ENCODE results near the gene PTPRH.

The PTPRH gene

DNA sequence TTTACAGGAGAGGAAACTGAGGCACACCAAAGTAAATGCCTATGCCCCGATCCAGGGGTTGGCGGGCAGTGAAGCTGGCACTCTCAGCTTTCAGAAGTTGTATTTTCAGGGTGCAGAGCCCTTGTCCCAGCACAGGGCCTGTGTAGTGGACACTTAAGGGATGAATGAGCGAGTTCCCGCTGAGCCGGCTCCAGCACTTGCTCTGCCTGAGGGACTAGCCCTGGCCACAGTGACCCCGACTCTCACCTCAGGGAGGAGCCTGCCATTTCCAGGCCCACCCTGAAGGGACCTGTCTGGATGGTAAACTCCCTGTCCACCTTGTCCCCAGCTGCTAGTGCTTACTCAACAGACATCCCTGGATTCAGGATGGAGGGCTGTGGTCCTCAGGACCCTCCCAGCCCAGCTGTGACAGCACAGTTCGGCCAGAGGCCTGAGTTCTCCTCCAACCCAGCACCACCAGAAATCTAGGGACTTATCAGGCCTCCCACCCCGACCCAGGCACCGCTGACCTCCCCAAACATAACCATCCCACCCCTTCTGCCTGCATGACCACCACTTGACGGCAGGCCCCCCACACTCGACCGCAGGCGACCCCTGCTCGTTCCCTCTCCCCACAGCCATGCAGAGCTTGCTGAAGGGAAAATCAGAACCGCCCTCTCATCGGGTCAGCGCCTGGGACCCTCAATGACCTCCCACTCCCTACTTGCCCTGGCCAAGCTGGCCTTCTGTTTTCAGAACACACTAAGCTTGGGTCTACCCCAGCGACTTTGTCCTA, 41.1 kb upstream of the PTPRH start:
- TF ChIP-seq, protein P1, sequence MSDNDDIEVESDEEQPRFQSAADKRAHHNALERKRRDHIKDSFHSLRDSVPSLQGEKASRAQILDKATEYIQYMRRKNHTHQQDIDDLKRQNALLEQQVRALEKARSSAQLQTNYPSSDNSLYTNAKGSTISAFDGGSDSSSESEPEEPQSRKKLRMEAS (IDR thresholded peaks at IDR 0.05), result no peak
- TF ChIP-seq TCF12 (IDR thresholded peaks at IDR 0.05; ENCODE audit: low read depth) (no peak), FOXM1 (IDR thresholded peaks at IDR 0.05; ENCODE audit: borderline replicate concordance, low read depth) (no peak)

DNA sequence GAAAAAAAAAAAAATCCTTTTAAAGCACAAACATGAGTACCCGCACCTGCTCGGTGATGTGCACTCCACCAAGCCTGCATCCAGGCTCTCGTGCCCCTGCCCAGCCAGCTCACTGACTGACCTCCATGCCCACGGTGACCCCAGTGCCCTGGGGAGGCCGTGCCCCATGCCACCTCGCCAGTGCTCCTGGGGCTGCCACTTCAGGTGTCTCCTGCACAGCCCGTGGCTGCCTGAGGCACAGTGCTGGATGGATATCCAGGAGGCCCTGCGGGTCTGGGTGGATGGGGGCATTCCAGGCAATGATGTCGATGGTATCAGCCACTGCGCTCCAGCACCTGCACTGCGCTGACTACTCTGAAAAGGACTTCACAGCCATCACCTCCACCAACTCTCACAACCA, 40.5 kb upstream of the PTPRH start:
- TF ChIP-seq CEBPB (IDR thresholded peaks at IDR 0.05) (no peak), FOXM1 (IDR thresholded peaks at IDR 0.05; ENCODE audit: borderline replicate concordance, low read depth) (no peak), TCF12 (IDR thresholded peaks at IDR 0.05; ENCODE audit: low read depth) (no peak), CREB1 (IDR thresholded peaks at IDR 0.05; ENCODE audit: low read depth) (no peak)
- TF ChIP-seq, protein P2, sequence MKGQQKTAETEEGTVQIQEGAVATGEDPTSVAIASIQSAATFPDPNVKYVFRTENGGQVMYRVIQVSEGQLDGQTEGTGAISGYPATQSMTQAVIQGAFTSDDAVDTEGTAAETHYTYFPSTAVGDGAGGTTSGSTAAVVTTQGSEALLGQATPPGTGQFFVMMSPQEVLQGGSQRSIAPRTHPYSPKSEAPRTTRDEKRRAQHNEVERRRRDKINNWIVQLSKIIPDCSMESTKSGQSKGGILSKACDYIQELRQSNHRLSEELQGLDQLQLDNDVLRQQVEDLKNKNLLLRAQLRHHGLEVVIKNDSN (IDR thresholded peaks at IDR 0.05), result no peak

DNA sequence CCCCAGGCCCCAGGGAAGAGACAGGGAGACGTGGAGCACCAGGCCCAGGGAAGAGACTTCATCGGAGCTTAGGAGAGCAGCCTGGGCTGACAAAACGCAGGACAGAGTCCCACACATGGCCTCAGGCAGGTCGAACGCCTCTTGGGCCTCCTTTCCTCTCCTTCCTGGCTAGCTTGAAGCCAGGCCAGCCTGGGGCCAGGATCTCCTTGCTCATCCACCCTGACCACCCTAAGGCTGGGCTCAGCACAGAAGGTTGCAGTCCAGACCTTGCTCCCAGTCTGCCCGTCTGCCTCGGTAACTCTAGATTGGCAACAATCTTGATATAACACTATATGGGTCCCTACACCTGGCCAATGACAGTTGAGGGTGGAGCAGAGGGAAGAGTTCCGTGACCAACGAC, 39.4 kb upstream of the PTPRH start:
- TF ChIP-seq YY1 (IDR thresholded peaks at IDR 0.05; ENCODE audit: low read depth), result no peak
- no peak for TF ChIP-seq EP300 (IDR thresholded peaks at IDR 0.05; ENCODE audit: borderline replicate concordance)
- TF ChIP-seq CEBPB (IDR thresholded peaks at IDR 0.05), result no peak
- TF ChIP-seq FOXM1 (IDR thresholded peaks at IDR 0.05; ENCODE audit: borderline replicate concordance, low read depth), result no peak
- TF ChIP-seq TCF12 (IDR thresholded peaks at IDR 0.05; ENCODE audit: low read depth), result no peak
- TF ChIP-seq CREB1 (IDR thresholded peaks at IDR 0.05; ENCODE audit: low read depth), result no peak
- no peak for TF ChIP-seq TAF1 (IDR thresholded peaks at IDR 0.05; ENCODE audit: low read depth)
- no peak for TF ChIP-seq ZBTB7A (IDR thresholded peaks at IDR 0.05; ENCODE audit: low read depth)

DNA sequence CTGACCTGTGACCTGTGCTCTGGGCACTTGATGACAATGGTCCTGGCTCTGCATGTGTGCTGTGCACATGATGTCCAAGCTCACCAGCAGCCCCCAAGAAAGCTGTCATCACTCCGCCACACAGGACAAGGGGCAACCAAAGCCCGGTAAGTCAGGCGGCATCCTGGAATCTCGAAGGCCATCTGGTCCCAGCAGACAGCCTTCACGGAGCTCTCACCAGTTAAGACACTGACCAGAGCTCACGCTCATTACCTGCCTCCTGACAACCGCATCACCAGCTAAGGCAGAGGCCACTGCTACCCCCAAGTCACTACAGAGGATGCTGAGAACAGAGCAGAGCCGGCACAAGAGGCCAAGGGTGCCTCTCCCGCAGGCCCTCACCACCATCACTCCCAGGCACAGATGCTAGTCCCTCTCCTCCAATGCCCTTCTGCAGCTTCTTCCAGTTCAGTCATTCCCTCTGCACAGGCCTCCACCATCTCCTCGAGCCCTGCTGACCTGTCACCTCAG, 38.9 kb upstream of the PTPRH start:
- TF ChIP-seq CREB1 (IDR thresholded peaks at IDR 0.05; ENCODE audit: low read depth) (no peak), EP300 (IDR thresholded peaks at IDR 0.05; ENCODE audit: borderline replicate concordance) (no peak), TEAD4 (IDR thresholded peaks at IDR 0.05) (no peak), ZBTB7A (IDR thresholded peaks at IDR 0.05; ENCODE audit: low read depth) (no peak), FOXM1 (IDR thresholded peaks at IDR 0.05; ENCODE audit: borderline replicate concordance, low read depth) (no peak)
- TF ChIP-seq, protein P2 (IDR thresholded peaks at IDR 0.05), result no peak

DNA sequence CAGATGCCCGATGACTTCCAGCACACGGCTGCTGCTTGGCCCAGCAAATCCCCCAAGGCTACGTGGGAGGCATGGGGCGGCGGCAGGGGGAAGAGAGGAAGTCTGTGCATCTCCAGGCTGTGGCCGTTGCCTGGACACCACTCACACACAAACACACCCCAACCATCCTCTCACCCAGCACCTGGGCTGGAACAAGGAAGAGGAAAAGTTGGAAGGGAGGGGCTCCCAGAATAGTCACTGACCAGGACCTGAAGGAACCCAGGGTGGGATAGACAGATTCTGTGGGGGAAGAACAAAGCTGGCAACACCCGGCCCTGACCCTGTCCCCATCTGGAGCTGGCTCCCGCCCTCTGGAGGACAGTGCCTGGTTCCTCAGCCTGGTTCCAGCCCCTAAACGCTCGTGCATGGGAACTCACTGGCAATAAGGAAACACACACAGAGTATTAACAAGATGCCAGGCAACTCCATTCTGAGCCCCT, 38.4 kb upstream of the PTPRH start:
- TF ChIP-seq, protein P3, sequence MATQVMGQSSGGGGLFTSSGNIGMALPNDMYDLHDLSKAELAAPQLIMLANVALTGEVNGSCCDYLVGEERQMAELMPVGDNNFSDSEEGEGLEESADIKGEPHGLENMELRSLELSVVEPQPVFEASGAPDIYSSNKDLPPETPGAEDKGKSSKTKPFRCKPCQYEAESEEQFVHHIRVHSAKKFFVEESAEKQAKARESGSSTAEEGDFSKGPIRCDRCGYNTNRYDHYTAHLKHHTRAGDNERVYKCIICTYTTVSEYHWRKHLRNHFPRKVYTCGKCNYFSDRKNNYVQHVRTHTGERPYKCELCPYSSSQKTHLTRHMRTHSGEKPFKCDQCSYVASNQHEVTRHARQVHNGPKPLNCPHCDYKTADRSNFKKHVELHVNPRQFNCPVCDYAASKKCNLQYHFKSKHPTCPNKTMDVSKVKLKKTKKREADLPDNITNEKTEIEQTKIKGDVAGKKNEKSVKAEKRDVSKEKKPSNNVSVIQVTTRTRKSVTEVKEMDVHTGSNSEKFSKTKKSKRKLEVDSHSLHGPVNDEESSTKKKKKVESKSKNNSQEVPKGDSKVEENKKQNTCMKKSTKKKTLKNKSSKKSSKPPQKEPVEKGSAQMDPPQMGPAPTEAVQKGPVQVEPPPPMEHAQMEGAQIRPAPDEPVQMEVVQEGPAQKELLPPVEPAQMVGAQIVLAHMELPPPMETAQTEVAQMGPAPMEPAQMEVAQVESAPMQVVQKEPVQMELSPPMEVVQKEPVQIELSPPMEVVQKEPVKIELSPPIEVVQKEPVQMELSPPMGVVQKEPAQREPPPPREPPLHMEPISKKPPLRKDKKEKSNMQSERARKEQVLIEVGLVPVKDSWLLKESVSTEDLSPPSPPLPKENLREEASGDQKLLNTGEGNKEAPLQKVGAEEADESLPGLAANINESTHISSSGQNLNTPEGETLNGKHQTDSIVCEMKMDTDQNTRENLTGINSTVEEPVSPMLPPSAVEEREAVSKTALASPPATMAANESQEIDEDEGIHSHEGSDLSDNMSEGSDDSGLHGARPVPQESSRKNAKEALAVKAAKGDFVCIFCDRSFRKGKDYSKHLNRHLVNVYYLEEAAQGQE (IDR thresholded peaks at IDR 0.05; ENCODE audit: low read depth), result no peak
- no peak for TF ChIP-seq YY1 (IDR thresholded peaks at IDR 0.05; ENCODE audit: low read depth)
- TF ChIP-seq RAD21 (IDR thresholded peaks at IDR 0.05; ENCODE audit: low read depth), result no peak
- no peak for TF ChIP-seq CREB1 (IDR thresholded peaks at IDR 0.05; ENCODE audit: low read depth)
- TF ChIP-seq, protein P2 (IDR thresholded peaks at IDR 0.05), result no peak
- no peak for TF ChIP-seq TEAD4 (IDR thresholded peaks at IDR 0.05)
- no peak for TF ChIP-seq TCF12 (IDR thresholded peaks at IDR 0.05; ENCODE audit: low read depth)
- TF ChIP-seq TAF1 (IDR thresholded peaks at IDR 0.05; ENCODE audit: low read depth), result no peak
- no peak for TF ChIP-seq FOXM1 (IDR thresholded peaks at IDR 0.05; ENCODE audit: borderline replicate concordance, low read depth)
- TF ChIP-seq CEBPB (IDR thresholded peaks at IDR 0.05), result no peak
- TF ChIP-seq, protein P1 (IDR thresholded peaks at IDR 0.05), result no peak
- no peak for TF ChIP-seq EGR1 (IDR thresholded peaks at IDR 0.05)
- no peak for TF ChIP-seq ZBTB7A (IDR thresholded peaks at IDR 0.05; ENCODE audit: low read depth)
- TF ChIP-seq EP300 (IDR thresholded peaks at IDR 0.05; ENCODE audit: borderline replicate concordance), result no peak
- no peak for TF ChIP-seq NFIC (IDR thresholded peaks at IDR 0.05)

DNA sequence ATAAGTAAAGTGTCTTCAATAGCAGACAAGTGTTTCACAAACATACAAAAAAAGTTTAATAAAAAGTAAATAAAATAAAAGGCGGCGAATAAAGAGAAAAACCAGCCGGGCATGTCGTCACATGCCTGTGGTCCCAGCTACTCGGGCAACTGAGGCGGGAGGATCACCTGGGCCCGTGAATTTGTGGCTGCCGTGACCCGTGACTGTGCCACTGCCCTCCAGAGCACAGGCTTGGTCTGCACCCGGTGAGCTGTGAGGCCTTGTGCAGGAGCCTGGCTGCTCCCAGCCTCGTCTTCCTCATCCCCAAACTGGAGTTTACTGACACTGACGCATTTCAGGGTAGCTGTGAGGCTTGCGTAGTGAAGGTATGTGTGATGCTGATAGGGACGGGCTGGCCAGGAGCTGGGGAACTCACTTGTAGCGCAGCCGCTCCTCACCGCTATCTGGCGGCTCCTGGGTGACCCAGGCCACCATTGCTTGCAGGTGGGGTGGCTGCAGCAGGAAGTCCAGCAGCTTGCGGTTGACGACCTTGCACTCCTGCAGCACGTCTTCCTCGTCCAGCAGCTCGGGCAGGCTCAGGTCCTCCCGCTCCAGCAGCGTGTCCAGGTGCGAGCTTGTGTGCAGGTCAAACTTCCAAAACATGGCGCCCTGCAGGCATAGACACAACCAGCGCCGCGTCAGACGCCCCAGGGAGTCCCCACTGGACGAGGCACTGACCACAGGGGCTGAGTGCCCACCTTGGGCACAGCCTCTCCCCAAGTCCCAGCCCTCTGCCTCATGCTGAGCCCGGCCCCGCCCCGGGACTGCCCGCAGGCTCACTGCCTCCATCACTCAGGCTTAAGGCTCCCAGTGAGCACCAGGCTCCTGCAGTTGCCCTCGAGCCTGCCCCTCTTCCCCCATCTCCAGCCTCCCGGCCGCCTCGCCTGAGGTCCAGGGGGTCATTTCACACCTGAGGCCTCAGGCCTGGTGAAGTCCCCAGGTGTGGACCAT, 37.5 kb upstream of the PTPRH start:
- TF ChIP-seq CREB1 (IDR thresholded peaks at IDR 0.05; ENCODE audit: low read depth) (no peak), CEBPB (IDR thresholded peaks at IDR 0.05) (no peak)
- TF ChIP-seq, protein P2 (IDR thresholded peaks at IDR 0.05), result no peak
